HG03139 (cell line): ENCODE data around the gene ESPL1.
A peak's percentile ranks its signal among the peaks of the same experiment; 100 is the strongest.

Experiments used
- ATAC-seq: cut with Tn5 transposase; IDR thresholded peaks from one replicate; pipeline ENCODE4 v1.9.1; 2021; ENCODE audit not compliant: unreplicated experiment

ESPL1 gene

DNA sequence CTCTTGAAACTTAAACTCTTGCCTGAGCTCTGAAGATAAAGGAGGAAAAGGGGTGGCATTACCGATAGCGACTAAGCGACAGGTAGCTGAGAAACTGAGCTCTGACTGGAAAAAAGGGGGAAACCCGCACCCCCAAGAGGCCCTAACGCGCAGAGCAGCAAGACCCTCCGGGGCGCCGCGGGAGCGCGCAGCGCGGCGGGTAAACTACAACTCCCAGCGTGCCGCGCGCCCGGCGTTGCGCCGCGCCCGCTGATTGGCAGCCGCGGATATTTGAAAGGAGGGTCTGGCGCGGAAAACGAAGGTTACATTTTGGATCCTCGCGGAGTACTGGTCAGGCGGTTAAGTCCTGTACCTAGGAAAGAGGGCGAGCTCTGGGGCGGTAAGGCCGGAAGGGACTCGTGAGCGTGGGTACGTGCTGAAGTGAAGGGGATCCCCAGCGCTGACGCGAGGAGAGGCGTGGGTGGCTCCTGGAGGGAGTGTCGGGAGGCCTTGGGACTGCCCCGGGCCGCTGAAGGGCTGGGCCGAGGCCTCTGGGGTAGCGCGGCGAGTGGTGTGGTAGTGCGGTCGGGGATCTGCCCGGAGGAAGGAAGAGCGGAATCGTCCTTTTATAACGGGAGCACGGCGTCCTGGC lies at the start of gene ESPL1:
Gene ESPL1 (plus strand): TSS at position 301 of the 631 bp plus-strand sequence. CDS start 468 bp downstream, outside the sequence.
- peak; percentile 66 for ATAC-seq

DNA sequence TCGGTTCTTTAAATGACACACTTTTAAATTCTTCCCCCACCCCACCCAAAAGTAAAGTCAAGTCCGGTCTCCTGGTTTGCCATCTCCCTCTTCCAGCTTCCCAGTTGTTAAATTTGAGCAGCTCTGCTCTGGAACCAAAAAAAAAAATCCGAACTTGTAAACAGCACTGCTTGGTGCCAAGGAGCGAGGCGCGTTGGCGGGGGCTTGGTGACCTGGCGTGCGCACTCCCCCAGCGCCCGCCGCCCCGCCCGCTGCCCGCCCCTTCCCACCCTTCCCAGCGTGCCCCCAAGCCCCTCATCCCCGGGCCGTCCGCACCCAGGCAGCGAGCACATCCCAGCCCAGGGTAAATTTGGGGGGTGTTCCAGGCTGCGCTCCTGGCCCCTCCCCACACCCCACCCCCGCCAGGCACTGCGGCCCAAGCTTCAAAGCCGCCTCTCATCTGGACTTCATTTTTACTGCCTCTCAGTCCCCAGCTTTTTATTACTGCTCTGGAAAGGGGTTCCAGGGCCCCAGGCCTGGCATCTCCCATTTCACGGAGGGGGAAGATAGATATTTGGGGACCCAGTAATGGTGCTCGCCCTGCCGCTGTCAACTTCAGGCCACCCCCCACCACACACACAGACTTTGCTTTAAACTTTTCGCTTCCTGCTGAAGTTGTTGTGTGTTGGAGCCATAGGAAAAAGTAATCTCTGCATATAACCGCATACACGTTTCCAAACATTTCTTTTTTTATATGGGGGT lies 49.4 kb upstream of the ESPL1 start:
- no peak for ATAC-seq

DNA sequence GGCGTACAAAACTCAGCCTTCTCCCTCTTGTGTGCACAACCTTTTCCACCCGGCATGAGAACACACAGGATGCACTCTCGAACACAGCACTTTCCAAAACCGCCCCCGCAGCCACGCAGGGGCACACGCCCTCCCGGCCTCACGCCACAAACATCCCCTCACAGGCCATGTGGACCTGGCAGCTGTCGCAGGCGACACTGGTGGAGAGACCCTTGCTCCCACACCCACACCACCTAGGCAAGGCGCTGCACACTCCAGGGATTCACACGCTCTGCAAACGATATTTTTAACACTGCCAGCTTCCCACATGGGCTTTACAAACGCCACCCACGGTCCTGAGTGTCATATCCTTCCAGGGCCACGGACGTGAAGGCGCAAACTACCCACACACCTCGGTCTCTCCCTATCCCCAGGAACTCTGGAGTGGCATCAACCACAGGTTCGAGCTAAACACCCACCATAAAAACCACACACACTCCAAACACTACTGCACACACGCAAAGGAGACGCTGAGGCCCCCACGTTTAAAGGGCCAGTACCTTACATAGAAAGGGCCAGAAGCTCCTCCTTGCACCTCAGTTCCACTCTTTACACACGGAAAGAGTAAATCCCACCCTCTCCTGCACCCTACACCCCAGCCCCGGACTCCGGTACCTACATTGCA lies 48.7 kb upstream of the ESPL1 start:
- ATAC-seq = no peak

DNA sequence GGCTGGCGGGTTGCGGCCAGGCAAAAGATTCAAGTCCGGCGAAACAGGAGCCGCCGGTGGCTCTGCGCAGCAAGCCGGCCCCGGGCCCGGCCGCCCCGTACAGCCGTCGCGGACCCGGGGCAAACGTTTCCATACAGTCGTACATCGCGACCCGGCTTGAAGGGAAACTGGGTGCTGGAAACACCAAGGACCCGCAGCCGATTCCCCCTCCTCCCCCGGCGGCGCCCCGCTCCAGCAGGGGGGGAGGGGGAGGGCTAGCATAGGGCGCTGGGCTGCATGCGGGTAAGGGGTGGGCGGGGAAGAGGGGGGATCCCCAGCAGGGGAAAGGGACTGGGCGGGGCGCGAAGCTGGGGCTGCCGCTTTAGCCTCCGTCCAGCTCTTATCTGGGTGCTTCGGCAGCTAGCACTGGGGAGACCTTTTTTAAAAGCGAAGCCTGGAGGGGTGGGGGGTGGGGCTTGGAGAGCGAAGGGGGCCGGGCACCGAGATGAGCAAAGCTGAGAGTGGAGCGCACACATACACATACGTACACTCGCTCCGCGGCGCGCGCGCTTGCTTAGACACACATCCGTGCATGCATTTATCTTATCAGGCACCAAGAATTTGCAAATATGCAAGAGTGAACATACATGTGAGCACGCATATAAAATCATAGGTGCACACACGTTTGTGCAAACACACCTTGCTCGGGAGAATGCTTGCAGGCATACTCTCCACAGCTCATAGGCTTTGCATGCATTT lies 48.0 kb upstream of the ESPL1 start:
- peak; percentile 20 for ATAC-seq

DNA sequence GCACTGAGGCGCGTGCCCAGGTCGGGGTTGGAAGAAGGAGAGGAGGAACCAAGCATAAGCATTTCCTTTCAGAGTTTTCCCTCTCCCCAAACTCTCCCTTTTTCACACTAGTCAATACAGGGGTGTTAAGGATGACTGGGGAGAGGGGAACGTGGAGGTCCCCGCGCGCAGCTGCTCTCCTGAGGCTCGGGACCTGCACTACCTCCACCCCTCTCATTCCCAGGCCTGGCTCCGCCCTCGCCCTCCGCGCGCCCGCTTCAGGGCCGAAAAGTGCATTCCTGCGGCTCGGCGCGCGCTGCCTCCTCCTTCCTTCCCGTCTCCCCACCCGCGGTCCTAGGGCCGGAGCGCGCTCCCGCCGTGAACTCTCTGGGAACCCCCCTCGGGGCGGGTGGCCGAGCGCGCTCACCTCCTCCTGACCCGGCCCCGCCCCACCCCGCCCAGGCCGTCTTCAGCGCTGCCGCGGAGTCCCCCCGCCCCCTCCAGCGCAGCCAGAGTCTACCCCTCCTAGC lies 47.4 kb upstream of the ESPL1 start:
- ATAC-seq = peak; percentile 53

DNA sequence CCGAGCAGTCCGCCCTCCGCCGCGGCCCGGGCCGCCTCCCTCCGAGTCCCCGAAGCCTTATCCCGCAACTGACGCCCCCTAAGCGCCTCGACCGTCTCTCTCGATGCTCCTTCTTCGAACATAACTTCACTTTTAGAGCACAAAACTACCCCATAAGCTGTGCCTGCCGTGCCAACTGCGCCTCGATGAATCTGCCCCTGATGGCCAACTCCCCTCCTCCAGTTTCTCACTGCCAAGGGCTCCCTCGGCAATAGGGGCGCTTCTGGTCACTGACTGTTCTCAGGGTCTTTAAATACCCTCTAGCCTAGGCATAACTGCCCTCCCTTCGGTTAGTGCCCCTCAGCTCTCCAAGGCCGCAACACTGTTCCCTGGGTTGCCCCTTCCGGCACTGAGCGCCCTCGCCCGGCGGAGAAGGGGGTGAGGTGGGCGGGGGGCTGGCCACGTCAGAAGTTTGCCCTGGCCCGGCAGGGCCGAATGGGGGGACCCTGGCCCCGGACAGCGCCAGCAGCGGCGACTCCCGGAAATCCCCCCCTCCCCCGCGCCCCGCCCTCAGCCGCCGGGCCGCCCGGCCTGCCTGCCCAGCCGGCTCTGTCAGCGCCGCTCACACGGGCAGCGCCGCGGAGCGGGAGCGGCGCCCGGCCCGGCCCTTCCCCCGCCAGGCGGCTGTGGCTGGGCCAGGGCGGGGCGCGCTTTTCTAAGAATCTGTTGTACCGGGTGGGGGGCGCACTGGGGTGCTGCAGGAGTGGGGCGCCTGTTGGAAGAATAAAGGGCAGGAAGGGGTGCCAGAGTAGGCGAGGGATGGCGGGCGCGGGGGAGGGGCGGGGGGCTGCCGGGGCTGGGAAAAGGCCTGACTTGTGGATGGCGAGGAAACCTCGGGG lies 46.7 kb upstream of the ESPL1 start:
- peak; percentile 21 for ATAC-seq

DNA sequence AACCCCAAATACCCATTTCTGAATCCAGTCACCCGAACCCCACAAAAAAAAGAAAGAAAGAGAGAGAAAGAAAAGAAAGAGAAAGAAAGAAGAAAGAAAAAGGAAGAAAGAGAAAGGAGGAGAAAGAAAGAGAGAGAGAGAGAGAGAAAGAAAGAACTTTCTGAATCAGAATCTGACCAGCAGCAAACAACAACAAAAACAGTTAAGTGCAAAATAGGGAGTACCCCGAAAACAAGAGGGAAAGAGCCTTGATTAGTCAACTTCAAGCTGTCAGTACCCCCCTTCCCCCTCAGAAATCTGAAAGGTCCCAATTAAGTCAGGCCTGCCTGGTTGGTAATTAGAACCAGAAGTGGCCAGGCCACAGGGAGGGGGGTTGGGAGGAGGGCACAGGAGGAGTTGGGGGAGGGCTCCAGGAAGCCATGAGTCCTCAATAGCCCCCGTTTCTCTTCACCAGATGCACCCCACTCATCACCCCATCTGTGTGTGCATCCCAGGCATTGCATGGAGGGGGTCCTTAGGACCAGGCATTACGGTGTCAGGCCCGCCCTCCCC lies 45.9 kb upstream of the ESPL1 start:
- ATAC-seq = no peak

DNA sequence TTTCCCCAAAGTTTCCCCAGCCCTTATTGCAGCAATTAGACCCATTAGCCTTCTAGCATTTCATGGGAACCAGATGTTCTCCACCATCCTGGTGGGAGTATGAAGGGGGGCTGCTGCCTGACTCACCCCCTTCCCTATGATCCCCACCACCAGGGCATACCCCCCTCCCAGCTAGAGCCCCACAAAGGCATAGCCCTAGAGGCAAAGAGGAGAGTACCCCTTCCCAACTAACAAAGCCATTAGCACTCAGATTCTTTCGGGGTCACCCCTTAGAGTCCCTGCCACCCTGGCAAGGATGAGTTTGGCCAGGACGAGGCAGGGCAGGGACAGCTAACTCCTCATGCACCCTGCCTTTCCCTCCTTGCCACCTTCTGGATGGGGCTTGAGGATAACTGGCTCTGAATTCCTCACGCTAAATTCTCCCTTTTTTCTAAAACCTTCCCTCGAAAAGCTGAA lies 45.3 kb upstream of the ESPL1 start:
- ATAC-seq = no peak

DNA sequence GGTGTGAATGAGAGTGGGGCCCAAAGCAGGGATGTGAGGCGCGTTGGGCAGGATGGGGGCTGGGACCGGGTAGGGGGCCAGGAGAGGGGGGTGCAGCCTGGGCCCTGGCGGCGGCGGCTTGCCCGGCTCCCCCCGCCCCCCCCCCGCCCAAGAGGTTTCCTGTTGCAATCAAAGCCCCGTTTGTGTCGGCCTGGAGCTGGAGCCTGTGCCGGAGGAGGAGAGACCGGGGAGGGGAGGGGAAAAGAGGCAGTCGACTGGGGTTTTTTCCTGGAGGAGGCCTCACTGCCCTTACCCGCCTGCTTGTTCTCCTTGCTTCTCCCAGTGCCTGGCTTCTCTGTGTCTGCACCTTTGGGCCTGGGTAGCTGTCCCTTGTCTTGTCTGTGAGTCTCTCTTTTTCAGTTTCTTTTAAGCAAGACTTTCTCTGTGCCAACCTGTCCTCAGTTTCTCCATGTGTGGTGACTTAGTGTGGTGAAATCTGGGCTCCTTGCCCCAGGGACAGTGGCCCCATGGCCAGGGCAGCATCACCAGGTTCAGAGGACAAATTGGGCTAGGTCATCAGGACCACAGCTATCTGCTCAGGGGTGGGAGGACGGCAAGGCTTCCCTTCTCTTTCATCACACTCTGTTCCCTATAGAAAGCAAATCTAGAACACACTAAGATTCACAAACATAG lies 44.6 kb upstream of the ESPL1 start:
- ATAC-seq = no peak

DNA sequence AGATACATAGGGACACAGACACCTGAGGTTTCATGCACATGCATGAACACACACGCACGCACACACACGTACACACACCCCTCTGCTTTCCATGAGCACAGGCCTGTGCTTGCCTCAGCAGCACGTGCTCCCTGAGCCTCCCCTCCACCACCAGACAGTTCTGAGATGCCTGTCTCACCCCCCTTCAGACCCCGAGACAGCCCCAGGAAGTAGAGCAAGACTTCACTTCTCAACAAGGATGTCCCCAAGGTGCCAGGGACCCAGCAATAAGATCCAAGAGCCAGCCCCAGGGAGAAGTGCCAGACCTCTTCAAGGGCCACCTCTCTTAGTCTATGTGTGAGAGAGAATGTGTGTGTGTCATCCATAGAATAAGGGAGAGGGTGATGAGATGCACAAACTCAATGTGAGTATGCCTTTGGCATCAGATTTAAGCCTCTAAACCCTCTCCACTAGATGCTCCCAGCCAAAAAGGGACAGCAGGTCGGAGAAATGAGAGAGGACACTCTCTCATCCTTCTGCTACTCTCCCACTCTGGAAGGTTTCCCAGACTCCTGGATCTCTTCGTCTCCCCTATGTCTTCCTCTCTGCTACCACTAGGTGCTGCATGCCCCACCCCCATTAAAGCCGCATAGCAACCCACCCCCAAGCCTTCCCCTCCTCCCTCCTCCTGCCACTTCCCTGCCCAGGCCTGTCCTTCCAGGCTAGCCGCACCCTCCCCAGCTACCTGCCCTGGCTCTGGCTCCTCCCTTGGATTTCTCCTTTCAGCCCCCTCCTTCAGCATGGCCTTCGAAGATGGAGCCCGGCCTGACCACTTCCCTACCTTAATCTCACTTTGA lies 43.8 kb upstream of the ESPL1 start:
- ATAC-seq = no peak

DNA sequence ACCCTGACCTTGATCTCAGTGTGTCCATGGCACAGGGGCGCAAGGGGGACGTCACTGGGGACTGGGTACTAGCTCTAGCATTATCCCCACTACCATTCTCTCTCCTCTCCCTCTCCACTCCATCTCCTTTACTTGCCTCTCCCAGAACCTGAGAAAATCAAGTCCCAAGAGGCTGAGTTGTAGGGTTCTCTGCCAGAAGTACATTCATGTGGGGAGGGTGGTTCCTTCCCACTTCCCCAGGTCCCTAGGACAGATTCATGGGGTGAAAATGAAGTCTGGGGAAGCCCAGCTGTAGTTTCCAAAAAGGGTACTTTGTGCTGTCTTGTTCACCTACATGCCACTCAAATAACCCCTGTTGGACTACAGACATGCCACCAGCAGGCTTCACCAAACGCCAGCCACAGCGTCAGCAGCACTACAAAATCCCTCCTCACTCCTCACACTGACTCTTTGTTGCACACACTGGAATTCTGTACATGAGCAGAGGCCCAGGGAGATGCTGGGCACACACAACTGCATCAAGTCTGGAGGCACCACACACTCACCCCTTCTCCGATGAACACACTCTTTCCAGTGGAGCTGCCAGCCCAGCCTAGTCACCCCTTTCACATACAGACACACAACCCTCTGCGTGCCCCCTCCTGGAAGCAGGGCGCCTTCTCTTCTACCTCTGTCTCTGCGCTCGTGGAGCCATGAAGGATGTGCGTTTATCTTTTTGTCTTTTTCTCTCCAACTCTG lies 43.0 kb upstream of the ESPL1 start:
- ATAC-seq = no peak

DNA sequence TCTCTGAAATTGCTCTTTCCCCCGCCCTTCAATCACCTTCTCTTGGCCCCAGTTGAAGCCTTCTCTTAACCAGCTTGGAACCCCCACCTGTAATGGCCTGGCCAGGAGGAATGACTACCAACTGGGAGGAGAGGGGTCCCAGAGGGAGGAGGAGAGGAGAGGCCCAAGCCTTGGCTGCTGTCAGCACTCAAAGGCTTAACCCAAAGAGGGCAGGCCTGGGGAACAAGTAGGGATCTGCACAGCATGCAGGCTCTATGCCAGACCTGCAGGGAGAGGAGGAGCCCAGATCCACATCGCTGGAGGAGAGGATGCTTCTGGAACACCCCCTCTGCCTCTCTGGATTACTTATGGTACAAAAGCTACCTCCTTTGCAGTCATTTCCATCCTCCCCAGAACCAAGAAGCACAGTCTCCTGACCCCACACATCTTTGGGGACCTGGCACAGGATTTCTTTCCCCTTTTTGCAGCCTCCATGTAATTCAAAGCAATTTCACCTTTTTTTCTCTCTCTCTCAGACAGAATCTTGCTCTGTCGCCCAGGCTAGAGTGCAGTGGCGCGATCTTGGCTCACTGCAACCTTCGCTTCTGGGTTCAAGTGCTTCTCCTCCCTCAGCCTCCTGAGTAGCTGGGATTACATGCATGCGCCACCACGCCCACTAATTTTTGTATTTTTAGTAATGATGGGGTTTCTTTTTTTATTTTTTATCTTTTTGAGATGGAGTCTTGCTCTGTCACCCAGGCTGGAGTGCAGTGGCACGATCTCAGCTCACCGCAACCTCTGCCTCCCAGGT lies 42.3 kb upstream of the ESPL1 start:
- no peak for ATAC-seq

DNA sequence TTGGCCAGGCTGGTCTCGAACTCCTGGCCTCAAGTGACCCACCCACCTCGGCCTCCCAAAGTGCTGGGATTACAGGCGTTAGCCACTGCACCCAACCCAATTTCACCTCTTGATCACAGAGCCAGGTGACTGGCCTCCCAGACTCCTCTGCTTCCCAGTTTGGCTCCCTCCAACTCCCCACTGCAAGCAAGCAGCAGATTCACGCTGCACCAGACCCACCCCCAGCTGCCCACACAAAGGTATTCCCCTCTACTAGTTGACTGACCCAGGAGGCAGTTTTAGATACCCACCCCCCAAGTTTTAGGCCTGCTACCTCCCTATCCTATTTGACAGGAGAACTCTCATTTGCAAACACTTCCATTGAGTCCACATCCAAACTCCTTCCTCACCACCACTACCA lies 41.3 kb upstream of the ESPL1 start:
- ATAC-seq = no peak

DNA sequence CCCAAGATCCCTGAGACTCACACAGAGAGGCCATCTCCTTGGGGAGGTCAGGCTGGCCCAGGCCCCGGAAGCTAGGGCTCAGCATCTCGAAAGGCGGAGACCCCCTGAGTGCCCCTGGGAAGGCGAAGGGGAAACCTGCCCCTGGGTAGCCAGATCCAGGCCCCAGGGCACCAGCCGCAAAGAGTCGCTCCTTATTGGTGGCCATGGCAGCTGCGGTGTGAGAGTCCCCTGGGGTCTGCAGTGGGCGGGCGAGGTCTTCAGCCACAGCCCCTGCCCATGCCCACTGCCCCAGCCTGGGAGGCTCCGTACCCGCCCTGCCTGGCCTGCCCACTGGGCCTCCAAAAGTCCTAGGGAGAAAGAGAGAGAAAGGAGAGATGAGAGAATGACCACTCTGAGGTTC lies 40.8 kb upstream of the ESPL1 start:
- ATAC-seq = no peak

DNA sequence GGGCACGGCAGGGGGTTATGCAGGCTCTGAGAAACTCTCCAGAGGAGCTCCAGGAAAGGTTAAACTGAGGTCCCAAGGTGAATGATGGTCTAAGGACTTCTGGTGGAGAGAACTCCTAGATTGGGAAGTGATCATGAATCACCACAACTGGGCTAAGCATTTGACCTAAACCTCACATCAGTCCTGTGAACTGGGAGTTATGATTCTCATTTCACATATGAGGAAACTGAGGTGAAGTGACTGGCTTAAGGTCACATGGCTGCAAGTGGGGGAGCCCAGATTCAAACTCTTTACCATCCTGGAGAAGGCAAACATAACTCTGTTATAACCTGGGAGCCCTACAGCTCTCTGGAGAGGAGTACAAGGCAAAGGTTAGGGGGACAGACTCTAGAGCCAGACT lies 40.3 kb upstream of the ESPL1 start:
- no peak for ATAC-seq

DNA sequence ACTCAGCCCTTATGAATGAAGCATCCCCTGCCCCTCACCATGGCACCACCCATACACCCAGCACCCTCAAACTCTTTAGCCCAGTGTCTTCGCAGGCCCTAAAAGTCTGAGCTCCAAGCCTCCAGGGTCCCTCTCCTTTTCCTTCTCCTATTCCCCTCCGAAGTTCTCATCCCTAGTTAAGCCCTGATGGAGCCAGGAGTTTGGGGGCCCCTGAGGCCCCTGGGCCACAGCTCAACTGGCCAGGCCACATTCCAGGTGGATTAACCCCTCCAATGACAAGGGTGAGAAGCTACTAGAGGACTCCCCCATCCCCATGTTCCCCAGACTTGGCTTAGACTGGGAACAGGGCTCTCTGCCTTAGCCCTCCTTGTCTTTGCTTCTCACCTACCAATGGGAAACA lies 38.6 kb upstream of the ESPL1 start:
- ATAC-seq = no peak
